C4-2B (cell line): ENCODE data around the gene ZFP36L1.

Experiments used
- H3K27ac ChIP-seq: fragments of 450-650 bp; 2 replicates; pipeline ENCODE4 v1.5.1; 2017
- ZFX ChIP-seq: fragments of 450-650 bp; IDR thresholded peaks from 2 replicates; pipeline ENCODE4 v1.6.1; 2017
- TF ChIP-seq, protein P1 (sequence below): fragments of 450-650 bp; conservative IDR thresholded peaks from 2 replicates; pipeline ENCODE4 v1.5.1; 2017; ENCODE audit warnings: mild to moderate bottlenecking

ZFP36L1 gene

DNA sequence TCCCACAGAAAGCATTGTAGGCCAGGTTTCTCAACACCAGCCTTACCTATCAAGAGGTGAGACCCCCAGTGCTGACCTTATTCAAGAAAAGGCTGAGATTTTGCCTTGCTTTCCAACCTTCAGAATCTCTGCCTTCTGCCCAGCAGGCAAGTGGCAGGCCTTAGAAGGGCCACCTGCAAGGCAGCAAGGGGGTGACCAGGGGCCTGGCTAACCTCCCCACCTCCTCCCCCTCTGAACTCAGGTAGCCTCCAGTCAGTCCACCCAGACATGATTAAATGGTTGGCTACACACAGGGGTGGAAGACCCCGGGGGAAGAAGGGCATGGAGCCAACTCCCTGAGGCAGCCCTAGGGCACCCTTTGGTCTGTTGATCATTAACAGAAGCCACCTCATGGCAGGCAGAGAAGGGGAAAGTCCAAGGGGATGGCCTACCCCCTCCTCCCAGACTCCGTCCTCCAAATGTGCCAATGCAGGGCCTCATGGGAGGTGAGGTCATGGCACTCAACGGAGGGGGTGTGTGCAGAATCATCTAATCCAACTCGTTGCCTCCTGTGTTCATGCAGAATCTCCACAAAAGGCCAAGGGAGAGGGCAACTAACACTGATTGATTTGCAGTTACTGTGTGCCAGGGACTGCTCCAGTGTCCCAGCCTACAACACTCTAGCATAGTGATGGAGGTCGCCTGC is 8.5 kb downstream of the ZFP36L1 start:
- TF ChIP-seq, protein P1, sequence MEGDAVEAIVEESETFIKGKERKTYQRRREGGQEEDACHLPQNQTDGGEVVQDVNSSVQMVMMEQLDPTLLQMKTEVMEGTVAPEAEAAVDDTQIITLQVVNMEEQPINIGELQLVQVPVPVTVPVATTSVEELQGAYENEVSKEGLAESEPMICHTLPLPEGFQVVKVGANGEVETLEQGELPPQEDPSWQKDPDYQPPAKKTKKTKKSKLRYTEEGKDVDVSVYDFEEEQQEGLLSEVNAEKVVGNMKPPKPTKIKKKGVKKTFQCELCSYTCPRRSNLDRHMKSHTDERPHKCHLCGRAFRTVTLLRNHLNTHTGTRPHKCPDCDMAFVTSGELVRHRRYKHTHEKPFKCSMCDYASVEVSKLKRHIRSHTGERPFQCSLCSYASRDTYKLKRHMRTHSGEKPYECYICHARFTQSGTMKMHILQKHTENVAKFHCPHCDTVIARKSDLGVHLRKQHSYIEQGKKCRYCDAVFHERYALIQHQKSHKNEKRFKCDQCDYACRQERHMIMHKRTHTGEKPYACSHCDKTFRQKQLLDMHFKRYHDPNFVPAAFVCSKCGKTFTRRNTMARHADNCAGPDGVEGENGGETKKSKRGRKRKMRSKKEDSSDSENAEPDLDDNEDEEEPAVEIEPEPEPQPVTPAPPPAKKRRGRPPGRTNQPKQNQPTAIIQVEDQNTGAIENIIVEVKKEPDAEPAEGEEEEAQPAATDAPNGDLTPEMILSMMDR, result no peak
- TF ChIP-seq ZFX, result no peak
- no peak overlapping the region for H3K27ac ChIP-seq

DNA sequence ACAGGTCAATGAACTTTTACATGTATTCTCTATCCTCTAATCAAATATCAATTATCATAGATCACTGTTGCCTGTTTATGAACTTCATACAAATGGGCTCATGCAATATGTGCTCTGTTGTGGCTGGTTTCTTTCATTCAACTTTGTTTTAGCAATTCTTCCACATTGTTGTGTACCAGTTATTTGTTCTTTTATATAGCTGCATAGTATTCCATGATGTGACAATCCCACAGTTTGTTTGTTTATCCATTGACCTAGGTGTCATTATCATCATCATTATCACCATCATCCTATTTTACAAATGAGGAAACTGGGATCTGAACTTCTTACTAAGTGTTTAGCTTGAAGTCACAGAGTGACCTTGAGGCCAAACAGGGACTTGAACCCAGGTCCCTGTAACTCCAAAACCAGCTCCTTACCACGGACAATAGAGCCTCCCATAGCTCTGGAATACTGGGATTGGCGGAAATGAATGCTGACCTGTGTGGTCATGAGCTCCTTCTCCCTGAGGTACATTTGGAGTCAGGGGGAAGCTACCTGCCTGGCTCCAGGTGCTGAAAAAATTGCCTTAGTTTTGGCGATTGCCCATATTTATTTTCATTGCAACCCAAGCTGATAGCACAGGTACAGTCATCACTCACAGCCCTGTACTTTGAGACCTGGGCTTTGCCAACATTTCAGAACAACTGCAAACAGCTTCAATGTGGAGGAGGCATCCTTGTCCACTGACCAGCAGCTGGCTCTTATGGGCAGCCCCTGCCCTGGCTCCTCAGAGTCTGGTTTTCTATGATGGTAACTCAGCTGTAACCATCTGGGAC is 9.2 kb downstream of the ZFP36L1 start:
- no peak overlapping the region for H3K27ac ChIP-seq
- TF ChIP-seq, protein P1, result no peak
- TF ChIP-seq ZFX, result no peak

DNA sequence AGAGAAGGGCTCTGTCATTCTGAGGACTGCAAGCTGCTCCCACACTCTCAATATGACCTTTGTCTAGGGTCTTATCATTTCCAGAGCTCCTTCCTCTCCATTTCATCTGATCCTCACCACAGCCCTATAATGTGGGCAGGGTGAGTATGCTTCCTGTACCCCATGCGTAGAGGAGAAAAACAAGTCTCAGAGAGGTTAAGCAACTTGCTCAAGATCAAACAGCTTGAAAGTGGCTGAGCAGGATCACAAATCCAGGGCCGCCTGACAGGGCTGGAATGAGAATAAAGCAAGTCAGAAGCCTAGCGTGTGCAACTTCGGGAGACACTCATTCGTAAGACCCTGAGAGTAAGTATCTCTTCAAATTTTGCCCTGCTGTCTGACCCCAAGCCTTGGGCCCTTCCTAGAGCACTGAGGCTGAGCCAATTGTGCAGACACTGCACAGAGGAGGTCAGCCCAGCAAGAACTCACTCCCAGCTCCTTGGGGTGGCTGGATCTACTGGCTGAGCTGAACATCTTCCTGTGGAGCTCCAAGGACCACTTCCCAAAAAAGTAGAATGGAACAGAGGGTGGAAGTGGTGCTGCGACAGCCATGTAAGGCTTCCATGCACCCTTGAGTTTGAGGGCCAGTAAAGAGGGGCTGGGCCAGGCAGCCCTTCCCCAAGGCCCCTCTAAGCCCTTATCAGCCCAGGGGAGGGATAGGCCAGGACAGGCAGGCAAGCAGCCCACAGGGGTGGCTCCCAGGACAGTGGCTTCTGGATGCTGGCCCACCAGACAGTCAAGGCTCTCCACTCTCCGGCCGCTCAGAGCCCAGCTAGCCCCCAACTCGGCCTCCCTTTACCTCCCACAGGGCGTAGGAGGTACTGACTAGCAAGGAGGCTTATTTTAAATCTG is 10.5 kb downstream of the ZFP36L1 start:
- no peak for TF ChIP-seq ZFX
- TF ChIP-seq, protein P1, result no peak
- H3K27ac ChIP-seq, result no peak overlapping the region

DNA sequence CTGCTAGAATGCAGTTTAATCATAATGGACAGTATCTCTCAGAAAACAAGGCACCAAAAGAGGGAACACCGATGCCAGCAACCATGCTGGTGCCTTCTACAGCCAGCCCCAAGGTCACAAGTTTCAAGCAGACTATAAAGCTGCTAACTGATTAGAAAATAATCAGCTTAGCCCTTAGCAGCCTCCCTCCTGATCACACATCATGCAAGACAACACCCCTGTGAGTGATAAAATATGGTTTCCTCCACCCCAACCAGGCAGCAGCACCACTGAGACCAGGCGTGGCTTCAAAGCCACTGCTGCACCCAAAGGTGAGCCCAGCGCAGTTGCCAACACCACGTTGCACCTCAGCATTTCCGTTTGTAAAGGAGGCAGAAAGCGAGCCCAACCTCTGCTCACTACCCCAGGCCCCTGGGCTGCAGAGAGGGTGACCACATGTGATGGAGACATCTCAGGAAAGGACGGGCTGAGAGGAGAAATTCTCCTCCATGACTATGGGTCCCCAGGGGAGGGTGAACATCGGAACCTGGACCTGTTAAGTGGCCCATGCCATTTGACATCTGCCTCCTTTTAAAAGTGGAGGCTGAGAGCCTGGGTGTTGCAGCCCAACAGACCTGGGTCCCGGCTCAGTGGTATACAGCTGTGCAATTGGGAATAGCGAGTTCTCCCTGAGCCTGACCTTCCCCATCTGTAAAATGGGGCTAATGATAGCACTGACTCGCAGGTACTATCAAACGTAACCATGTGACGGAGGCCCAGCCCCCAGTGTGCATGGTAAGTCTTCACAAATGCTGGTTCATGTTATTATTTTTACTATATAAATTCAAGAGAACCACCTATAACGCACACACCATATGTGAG is 11.5 kb downstream of the ZFP36L1 start:
- TF ChIP-seq, protein P1, result no peak
- TF ChIP-seq ZFX, result no peak
- H3K27ac ChIP-seq, result no peak overlapping the region

DNA sequence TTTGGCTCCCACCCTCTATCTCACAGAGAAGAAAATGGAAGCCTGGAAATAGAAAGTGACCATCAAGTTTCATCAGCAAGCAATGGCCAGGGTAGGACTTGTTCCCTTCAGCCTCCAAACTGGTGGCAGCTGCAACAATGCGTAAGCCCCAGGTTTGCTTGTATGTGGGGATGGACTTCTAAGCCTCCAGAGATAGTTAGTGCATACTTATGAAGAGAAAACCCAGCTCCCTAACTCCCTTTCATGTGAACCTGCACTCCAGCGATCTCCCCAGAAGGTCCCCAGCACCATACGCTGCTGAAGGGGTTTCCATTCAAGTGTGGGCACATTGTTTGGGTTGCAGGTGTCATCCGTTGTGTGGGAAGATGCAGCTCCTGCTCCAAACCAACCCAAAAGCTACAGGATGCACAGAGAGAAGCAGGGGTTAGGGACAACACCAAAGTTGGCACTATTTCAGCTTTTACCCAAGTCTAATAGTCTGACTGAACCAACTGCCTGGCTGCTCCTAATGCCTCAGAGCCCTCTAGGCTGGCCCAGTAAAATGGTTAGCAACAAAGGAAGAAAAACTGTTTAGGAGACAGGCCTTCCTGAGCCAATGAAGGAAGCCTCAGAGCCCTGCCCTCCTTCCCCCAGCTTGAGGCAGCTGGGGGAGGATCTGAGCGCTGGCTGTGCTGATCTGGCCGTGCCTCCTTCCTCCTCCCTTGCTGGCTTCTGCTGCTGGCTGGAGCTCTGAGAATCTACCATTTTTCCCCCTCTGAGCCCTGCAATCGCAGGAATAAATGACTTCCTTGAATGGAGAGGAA is 12.3 kb downstream of the ZFP36L1 start:
- no peak for TF ChIP-seq ZFX
- TF ChIP-seq, protein P1, result no peak
- H3K27ac ChIP-seq, result no peak overlapping the region

DNA sequence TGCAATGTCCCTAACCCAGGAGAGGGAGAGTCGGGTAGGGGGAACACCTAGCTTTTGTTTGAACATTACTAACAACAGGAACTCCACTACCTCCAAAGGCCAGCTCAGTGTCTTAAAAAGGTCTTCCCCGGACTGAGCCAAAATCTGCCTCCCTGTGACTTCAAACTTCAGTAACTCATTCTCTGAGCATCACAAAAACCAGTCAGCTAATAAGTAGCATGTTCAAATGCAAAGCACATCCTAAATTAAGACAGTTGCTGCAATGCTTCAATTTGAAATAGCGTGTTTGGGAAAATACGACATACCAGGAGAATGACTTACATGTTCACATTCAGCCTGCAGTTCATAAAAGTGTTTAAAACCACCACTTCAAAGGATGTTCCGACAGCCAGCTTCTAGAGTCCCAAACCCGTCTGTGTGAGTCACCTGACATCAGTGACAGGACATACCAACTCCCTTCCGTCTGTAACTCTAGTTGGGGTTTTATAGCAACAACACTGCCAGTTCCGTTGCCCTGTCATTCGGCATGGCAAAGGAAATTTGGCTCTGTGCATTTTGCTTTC is 13.0 kb downstream of the ZFP36L1 start:
- no peak overlapping the region for H3K27ac ChIP-seq
- TF ChIP-seq, protein P1, result no peak
- TF ChIP-seq ZFX, result no peak
